Suprapubic skin (tissue), 4 donors: ENCODE measurements around the gene NRSN1. TPM values are rescaled to one million over a fixed set of nuclear protein-coding genes. Genes with fewer than 3 reads are reported as not detected.
"Not testable (repeated sequence)": the region's sequence is repeated elsewhere in the genome, so short reads cannot be mapped to it uniquely, and the experiment has no call there.

Experiments used
- DNase-seq, 2 donors: peaks; one replicate each; pipeline ENCODE4 v3.0.0-alpha.2; 2019; ENCODE audit warnings: low spot score in 2 of 2
- H3K27ac ChIP-seq: fragments of 200-600 bp; sonication (generic); one replicate; pipeline ENCODE4 v1.5.1; 2019
- H3K27me3 ChIP-seq: fragments of 200-600 bp; sonication (generic); one replicate; pipeline ENCODE4 v1.5.1; 2019
- H3K36me3 ChIP-seq: fragments of 200-600 bp; sonication (generic); one replicate; pipeline ENCODE4 v1.5.1; 2019
- H3K4me1 ChIP-seq: fragments of 200-600 bp; sonication (generic); one replicate; pipeline ENCODE4 v1.5.1; 2019
- H3K4me3 ChIP-seq: fragments of 200-600 bp; sonication (generic); one replicate; pipeline ENCODE4 v1.5.1; 2019; ENCODE audit warnings: mild to moderate bottlenecking
- H3K9me3 ChIP-seq: fragments of 200-600 bp; sonication (generic); one replicate; pipeline ENCODE4 v1.5.1; 2019
- CTCF ChIP-seq, 2 donors: fragments of 200-600 bp in 1 of 2; fragments of 450-650 bp in 1 of 2; sonication (generic) in 1 of 2; IDR thresholded peaks; one replicate each; pipeline ENCODE4 v1.5.1; 2016 to 2019; ENCODE audit warnings: antibody characterized with exemption in 2 of 2, mild to moderate bottlenecking in 1 of 2, moderate library complexity in 1 of 2
- EP300 ChIP-seq: sonication (generic); formaldehyde crosslinking; IDR thresholded peaks from one replicate; pipeline ENCODE4 v1.6.1; 2017; ENCODE audit warnings: antibody characterized with exemption
- POLR2A ChIP-seq, 2 donors: fragments of 450-650 bp; IDR thresholded peaks; one replicate each; pipeline ENCODE4 v1.6.1; 2017; ENCODE audit warnings: antibody characterized with exemption in 2 of 2, mild to moderate bottlenecking in 2 of 2, moderate library complexity in 2 of 2
- POLR2AphosphoS5 ChIP-seq, 3 donors: sonication (generic); formaldehyde crosslinking; IDR thresholded peaks; one replicate each; pipeline ENCODE4 v1.6.1; 2017; ENCODE audit warnings: antibody characterized with exemption in 3 of 3
- WGBS: methylation state at CpG from one replicate; pipeline ENCODE4 v1.1.5; 2018; 5-methylcytosine and 5-hydroxymethylcytosine counted together
- total RNA-seq, 4 donors: library from RNA; depleted of rRNA; stranded (reverse); fragments of >200 nt; gene quantifications; one replicate each; pipeline ENCODE4 v1.1.0, GENCODE V29; 2016

NRSN1 gene
- total RNA-seq, 4 donors from 2014 or later, result not detected

- H3K27ac ChIP-seq, result no peak overlapping the region
- H3K36me3 ChIP-seq, result no peaks in the 10 kb centered on the region
- no peaks in the 10 kb centered on the region for H3K27me3 ChIP-seq
- H3K4me1 ChIP-seq, result no peaks in the 10 kb centered on the region
- H3K4me3 ChIP-seq, result no peak overlapping the region
- no peak for TF ChIP-seq POLR2A (IDR thresholded peaks at IDR 0.05)
- no peak for TF ChIP-seq EP300
- TF ChIP-seq POLR2AphosphoS5 (IDR thresholded peaks at IDR 0.05), result no peak
- TF ChIP-seq CTCF (IDR thresholded peaks at IDR 0.05), result no peak
- WGBS, result 79% methylated on average over 2 of the region's 2 CpGs
- no peaks in the 10 kb centered on the region for H3K9me3 ChIP-seq
- no peak for DNase-seq
Observed at GRCh38 chr6:24139639-24140038, 13.6 kb downstream of the NRSN1 start.

- H3K4me3 ChIP-seq, result no peak overlapping the region
- H3K9me3 ChIP-seq, result no peaks in the 10 kb centered on the region
- 79% methylated on average over 12 of the region's 13 CpGs for WGBS
- DNase-seq, result no peak
- H3K27ac ChIP-seq, result no peak overlapping the region
- no peaks in the 10 kb centered on the region for H3K36me3 ChIP-seq
- no peaks in the 10 kb centered on the region for H3K27me3 ChIP-seq
- TF ChIP-seq POLR2AphosphoS5 (IDR thresholded peaks at IDR 0.05) (no peak), EP300 (no peak), POLR2A (IDR thresholded peaks at IDR 0.05) (no peak), CTCF (IDR thresholded peaks at IDR 0.05) (no peak)
- H3K4me1 ChIP-seq, result no peaks in the 10 kb centered on the region
Observed at GRCh38 chr6:24140591-24140990, 14.6 kb downstream of the NRSN1 start.

- not testable (repeated sequence) for H3K27me3 ChIP-seq, H3K9me3 ChIP-seq
- WGBS, result 93% methylated on average over 8 of the region's 8 CpGs
Observed at GRCh38 chr6:24142733-24143132, 16.7 kb downstream of the NRSN1 start.

GRCh38 chr6:24145690-24146131 is 19.7 kb downstream of the NRSN1 start:
- no peaks in the 10 kb centered on the region for H3K4me1 ChIP-seq
- no peak overlapping the region for H3K27ac ChIP-seq
- WGBS, result 43% methylated on average over 9 of the region's 9 CpGs
- no peak for DNase-seq
- H3K27me3 ChIP-seq, result no peaks in the 10 kb centered on the region
- TF ChIP-seq POLR2AphosphoS5 (IDR thresholded peaks at IDR 0.05) (no peak), POLR2A (IDR thresholded peaks at IDR 0.05) (no peak), CTCF (IDR thresholded peaks at IDR 0.05) (no peak), EP300 (no peak)
- H3K4me3 ChIP-seq, result no peak overlapping the region
- H3K36me3 ChIP-seq, result no peaks in the 10 kb centered on the region
- no peaks in the 10 kb centered on the region for H3K9me3 ChIP-seq

More at GRCh38 chr6:24142733-24143132, 16.7 kb downstream of the NRSN1 start:
- not testable (repeated sequence) for H3K4me1 ChIP-seq, DNase-seq, H3K27ac ChIP-seq, H3K36me3 ChIP-seq, H3K4me3 ChIP-seq

- Histone ChIP-seq H3K4me1 (no peaks in the 10 kb centered on the region), H3K27me3 (no peaks in the 10 kb centered on the region), H3K9me3 (no peaks in the 10 kb centered on the region), H3K36me3 (no peaks in the 10 kb centered on the region), H3K4me3 (no peak overlapping the region), H3K27ac (no peak overlapping the region)
- TF ChIP-seq POLR2A (IDR thresholded peaks at IDR 0.05) (no peak), EP300 (no peak), CTCF (IDR thresholded peaks at IDR 0.05) (no peak), POLR2AphosphoS5 (IDR thresholded peaks at IDR 0.05) (no peak)
- no peak for DNase-seq
- 82% methylated on average over 3 of the region's 3 CpGs for WGBS
Observed at GRCh38 chr6:24146871-24147270, 20.9 kb downstream of the NRSN1 start.

GRCh38 chr6:24147511-24148153 is 21.6 kb downstream of the NRSN1 start:
- Histone ChIP-seq H3K4me1 (no peaks in the 10 kb centered on the region), H3K27me3 (no peaks in the 10 kb centered on the region), H3K9me3 (no peaks in the 10 kb centered on the region), H3K4me3 (no peak overlapping the region), H3K36me3 (no peaks in the 10 kb centered on the region), H3K27ac (no peak overlapping the region)
- no peak for TF ChIP-seq POLR2A (IDR thresholded peaks at IDR 0.05)
- no peak for TF ChIP-seq EP300
- no peak for TF ChIP-seq POLR2AphosphoS5 (IDR thresholded peaks at IDR 0.05)
- TF ChIP-seq CTCF (IDR thresholded peaks at IDR 0.05), result no peak
- WGBS, result 40% methylated on average over 8 of the region's 8 CpGs
- no peak for DNase-seq
